GM10248 (cell line): ENCODE measurements around the gene SEMA4G.

Experiments
- CTCF ChIA-PET: fragments of 300-600 bp; sonication (Branson Sonifier 250); formaldehyde crosslinking; extraction: SDS; loops from one replicate; lab custom pipeline; 2021; ENCODE audit warnings: antibody characterized with exemption; lab: Yijun Ruan, JAX
- POLR2A ChIA-PET: fragments of 350-650 bp; sonication (Branson Sonifier 250); formaldehyde crosslinking; extraction: SDS; loops from one replicate; lab custom pipeline; 2020; ENCODE audit warnings: antibody characterized with exemption; lab: Yijun Ruan, JAX
- DNase-seq: peaks from one replicate; pipeline ENCODE4 v3.0.0; 2012; ENCODE audit errors: extremely low spot score
- TF ChIP-seq, protein P1 (sequence below): IDR thresholded peaks from 2 replicates; pipeline ENCODE4 v1.5.1; 2012; ENCODE audit warnings: mild to moderate bottlenecking, low read depth; ENCODE audit errors: extremely low read depth, missing control alignments, control extremely low read depth

Gene SEMA4G

DNA sequence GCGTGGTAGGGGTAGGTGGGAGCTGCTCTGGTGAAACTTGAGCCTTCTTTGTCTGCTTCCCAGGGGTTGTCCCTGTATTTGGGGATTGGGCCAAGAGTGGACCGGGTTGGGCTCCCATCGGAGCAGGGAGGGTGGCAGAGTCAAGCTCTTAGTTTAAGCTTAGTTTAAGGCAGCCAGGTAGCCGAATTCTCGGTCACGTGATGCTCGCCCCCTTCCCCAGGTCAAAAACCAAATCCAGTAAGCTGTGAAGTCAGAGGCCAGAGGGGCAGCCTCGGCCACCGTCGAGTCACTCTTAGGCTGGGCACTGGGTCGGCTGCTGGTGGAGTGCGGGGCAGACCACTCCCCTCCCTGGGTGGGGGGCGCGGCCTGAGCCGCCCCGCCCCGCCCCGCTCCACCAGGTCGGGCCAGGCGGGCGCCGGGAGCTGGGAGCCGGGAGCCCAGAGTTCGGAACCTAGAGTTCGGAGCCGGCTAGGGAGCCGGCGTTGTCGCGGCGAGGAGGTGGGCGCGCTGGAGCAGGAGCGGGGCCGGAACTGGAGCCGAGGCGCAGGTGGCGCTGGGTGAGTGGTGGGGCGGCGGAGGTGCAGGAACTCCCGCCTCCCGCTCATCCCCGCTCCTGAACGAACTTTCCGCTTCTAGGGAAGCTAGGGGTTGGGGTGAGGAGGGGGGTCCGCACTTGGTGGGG, 27.5 kb downstream of the SEMA4G start:
- DNase-seq: peak; percentile 72
- TF ChIP-seq, protein P1, sequence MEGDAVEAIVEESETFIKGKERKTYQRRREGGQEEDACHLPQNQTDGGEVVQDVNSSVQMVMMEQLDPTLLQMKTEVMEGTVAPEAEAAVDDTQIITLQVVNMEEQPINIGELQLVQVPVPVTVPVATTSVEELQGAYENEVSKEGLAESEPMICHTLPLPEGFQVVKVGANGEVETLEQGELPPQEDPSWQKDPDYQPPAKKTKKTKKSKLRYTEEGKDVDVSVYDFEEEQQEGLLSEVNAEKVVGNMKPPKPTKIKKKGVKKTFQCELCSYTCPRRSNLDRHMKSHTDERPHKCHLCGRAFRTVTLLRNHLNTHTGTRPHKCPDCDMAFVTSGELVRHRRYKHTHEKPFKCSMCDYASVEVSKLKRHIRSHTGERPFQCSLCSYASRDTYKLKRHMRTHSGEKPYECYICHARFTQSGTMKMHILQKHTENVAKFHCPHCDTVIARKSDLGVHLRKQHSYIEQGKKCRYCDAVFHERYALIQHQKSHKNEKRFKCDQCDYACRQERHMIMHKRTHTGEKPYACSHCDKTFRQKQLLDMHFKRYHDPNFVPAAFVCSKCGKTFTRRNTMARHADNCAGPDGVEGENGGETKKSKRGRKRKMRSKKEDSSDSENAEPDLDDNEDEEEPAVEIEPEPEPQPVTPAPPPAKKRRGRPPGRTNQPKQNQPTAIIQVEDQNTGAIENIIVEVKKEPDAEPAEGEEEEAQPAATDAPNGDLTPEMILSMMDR: no peak
- CTCF ChIA-PET: interaction anchor here (0.8 to 6.6 kb wide), 15 partner anchors 11 to 95 kb away, joined by 3 to 101 read pairs (median 6); partner anchors contain the start of genes MRPL43, PDZD7, SFXN3 and SLF2
- POLR2A ChIA-PET: no interaction called here

DNA sequence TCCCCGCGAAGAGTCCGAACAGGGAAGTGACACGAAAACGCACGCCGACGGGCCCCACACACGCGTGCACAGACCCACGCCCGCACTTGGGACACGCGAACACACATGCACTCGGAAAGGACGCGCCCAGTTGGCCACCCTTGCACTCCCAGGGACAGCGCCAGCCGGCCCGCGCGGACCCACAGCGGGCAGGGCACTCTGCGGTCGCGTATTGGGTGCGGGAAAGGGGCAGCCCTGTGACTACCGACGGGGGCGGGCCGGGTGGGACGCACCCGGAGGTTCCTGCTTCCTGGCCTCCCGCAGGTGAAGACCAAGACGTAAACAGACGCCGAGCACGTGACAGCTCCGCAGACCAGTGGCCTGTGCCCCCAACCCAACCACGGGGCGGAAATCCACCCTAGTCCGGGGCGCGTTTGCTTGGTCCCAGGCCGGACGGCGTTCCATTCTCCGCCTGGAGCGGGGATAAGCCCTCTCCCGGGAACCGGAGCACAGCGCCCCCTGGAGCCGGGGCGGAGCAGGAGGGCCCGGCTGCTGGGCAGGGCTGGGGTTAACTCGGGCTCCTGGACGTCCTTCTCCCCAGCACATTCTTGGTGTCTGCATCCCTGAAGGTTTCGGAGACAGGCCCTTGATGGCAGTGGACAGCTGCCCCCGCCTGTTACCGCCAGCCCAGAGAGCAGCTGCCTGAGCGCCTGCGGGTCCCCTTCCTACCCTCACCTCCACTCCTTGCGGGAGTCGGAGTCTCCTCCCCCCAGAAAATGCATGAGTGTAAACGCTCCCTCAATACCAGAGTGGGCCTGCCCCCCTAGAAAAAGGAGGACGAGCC, 28.3 kb downstream of the SEMA4G start:
- TF ChIP-seq, protein P1: peak; percentile 75
- ChIA-PET CTCF (interaction anchor here (0.8 to 6.6 kb wide), 22 partner anchors 12 to 144 kb away, joined by 3 to 101 read pairs (median 5); partner anchors contain the start of genes MRPL43, PDZD7, SFXN3 and SLF2), POLR2A (no interaction called here)
- peak; percentile 84 for DNase-seq

GRCh38 chr10:100998183-100998990, 29.1 kb downstream of the SEMA4G start:
- ChIA-PET CTCF (interaction anchor here (0.9 to 6.6 kb wide), 17 partner anchors 11 to 143 kb away, joined by 3 to 101 read pairs (median 6); partner anchors contain the start of genes MRPL43, PDZD7, SFXN3 and SLF2), POLR2A (no interaction called here)
- TF ChIP-seq, protein P1: no peak
- peak; percentile 72 for DNase-seq

- TF ChIP-seq, protein P1: peak; percentile 77
- POLR2A ChIA-PET: no interaction called here
Observed at GRCh38 chr10:100998991-100999741, 29.9 kb downstream of the SEMA4G start.

DNA sequence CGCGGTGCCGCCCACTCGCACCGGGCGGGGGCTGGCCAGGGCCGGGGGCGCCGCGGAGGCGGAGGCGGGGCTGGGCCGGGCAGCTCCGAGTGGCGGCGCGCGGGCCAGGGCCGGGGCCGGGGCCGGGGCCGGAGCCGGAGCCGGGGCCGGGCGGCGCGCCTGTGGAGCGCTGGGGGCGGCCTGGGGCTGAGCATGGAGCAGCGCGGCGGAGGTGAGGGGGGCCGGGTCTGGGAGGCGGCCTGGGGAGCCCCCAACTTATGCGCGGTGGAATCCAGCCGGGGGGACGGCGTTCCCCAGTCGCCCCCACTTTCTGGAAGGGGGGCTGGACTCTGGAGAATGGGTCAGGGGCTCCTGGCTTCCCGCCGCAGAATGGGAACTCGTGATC, 30.4 kb downstream of the SEMA4G start, which contains the start of gene LZTS2:
LZTS2 (plus strand) TSS at position 67 of the 385 bp plus-strand sequence. CDS start 2,731 bp downstream, outside the sequence.
- CTCF ChIA-PET: interaction anchor here (0.6 to 6.6 kb wide), 16 partner anchors 10 to 111 kb away, joined by 3 to 101 read pairs (median 4); partner anchors contain the start of genes MRPL43, PDZD7, SFXN3 and TWNK
- POLR2A ChIA-PET: no interaction called here
- DNase-seq: no peak
- TF ChIP-seq, protein P1: no peak

More at GRCh38 chr10:100998991-100999741, 29.9 kb downstream of the SEMA4G start:
- CTCF ChIA-PET: interaction anchor here (0.6 to 6.6 kb wide), 17 partner anchors 10 to 111 kb away, joined by 3 to 101 read pairs (median 3); partner anchors contain the start of genes MRPL43, PDZD7, SFXN3 and TWNK
- DNase-seq: peak; percentile 92
